Type B pancreatic cell (in vitro differentiated cells): ENCODE measurements around the gene SIGLECL1. TPM values are rescaled to one million over a fixed set of nuclear protein-coding genes. Genes with fewer than 3 reads are reported as not detected.

ENCODE experiments used
- DNase-seq: peaks from one replicate; pipeline ENCODE4 v3.0.0; 2021; ENCODE audit warnings: mixed read lengths; ENCODE audit not compliant: unreplicated experiment; ENCODE audit errors: extremely low spot score
- H3K27ac Mint-ChIP-seq: 2 replicates; pipeline ENCODE4 v1.8.0; 2021; ENCODE audit warnings: mild to moderate bottlenecking, mixed read lengths
- H3K27me3 Mint-ChIP-seq: 2 replicates; pipeline ENCODE4 v1.8.0; 2021; ENCODE audit warnings: mixed read lengths
- H3K36me3 Mint-ChIP-seq: 2 replicates; pipeline ENCODE4 v1.8.0; 2021; ENCODE audit warnings: mixed read lengths
- H3K4me1 Mint-ChIP-seq: one replicate; pipeline ENCODE4 v1.8.0; 2021; ENCODE audit warnings: mixed read lengths; ENCODE audit not compliant: unreplicated experiment
- H3K4me3 Mint-ChIP-seq: 2 replicates; pipeline ENCODE4 v1.8.0; 2021; ENCODE audit warnings: mild to moderate bottlenecking, mixed read lengths
- H3K9me3 Mint-ChIP-seq: 2 replicates; pipeline ENCODE4 v1.8.0; 2021; ENCODE audit warnings: mixed read lengths
- CTCF ChIP-seq: fragments of 200-600 bp; sonication (generic); conservative IDR thresholded peaks from 2 replicates; pipeline ENCODE4 v1.5.0; 2021; ENCODE audit warnings: antibody characterized with exemption, mild to moderate bottlenecking
- microRNA-seq: library from miRNA; unstranded; fragments of <30 nt; microRNA quantifications from one replicate; pipeline ENCODE4, GENCODE V29; 2020
- total RNA-seq: library from RNA; stranded (reverse); gene quantifications from 2 replicates; pipeline ENCODE4 v1.2.1, GENCODE V29; 2021; ENCODE audit warnings: low replicate concordance

Gene SIGLECL1
- total RNA-seq, 1 donor from 2014 or later: not detected

GRCh38 chr19:51317376-51317775 lies 66.5 kb downstream of the SIGLECL1 start:
- H3K4me1 Mint-ChIP-seq: peaks cover 22% of the 10 kb centered on the region
- H3K9me3 Mint-ChIP-seq: no peaks in the 10 kb centered on the region
- no peak for DNase-seq
- no peak for TF ChIP-seq CTCF
- no peak overlapping the region for H3K4me3 Mint-ChIP-seq
- H3K36me3 Mint-ChIP-seq: no peaks in the 10 kb centered on the region
- peaks cover 13% of the 10 kb centered on the region for H3K27me3 Mint-ChIP-seq
- no peak overlapping the region for H3K27ac Mint-ChIP-seq

- Mint-ChIP-seq H3K4me3 (no peak overlapping the region), H3K27me3 (peaks cover 14% of the 10 kb centered on the region), H3K9me3 (no peaks in the 10 kb centered on the region), H3K36me3 (no peaks in the 10 kb centered on the region), H3K4me1 (peaks cover 19% of the 10 kb centered on the region), H3K27ac (no peak overlapping the region)
- no peak for TF ChIP-seq CTCF
- no peak for DNase-seq
Observed at GRCh38 chr19:51317968-51318367, 67.1 kb downstream of the SIGLECL1 start.

Small RNA genes lying within 50 kb of the gene (microRNA-seq; reads per million reads assigned to microRNA genes)
- not detected for gene MIR8074

Other genes starting within 250 kb of the SIGLECL1 start
- 2.6 and 12.0 TPM in 2 replicates for gene KLK8, start 249.5 kb upstream of the SIGLECL1 start, total RNA-seq
- gene KLK10, start 231.4 kb upstream of the SIGLECL1 start, total RNA-seq: 1.8 and 2.2 TPM in 2 replicates
- gene KLK11, start 224.5 kb upstream of the SIGLECL1 start, total RNA-seq: 1.3 and 1.4 TPM in 2 replicates
- gene KLK12, start 216.1 kb upstream of the SIGLECL1 start, total RNA-seq: 0.83 and 1.6 TPM in 2 replicates
- gene KLK13, start 186.0 kb upstream of the SIGLECL1 start, total RNA-seq: 1.5 and 4.7 TPM in 2 replicates
- 0.29 and 0.43 TPM in 2 replicates for gene KLK14, start 168.2 kb upstream of the SIGLECL1 start, total RNA-seq
- gene CTU1, start 142.7 kb upstream of the SIGLECL1 start, total RNA-seq: 8.4 and 9.3 TPM in 2 replicates
- gene SIGLEC9, start 126.2 kb upstream of the SIGLECL1 start, total RNA-seq: not detected in 2 replicates
- gene SIGLEC7, start 108.8 kb upstream of the SIGLECL1 start, total RNA-seq: not detected in 2 replicates
- gene CD33, start 26.0 kb upstream of the SIGLECL1 start, total RNA-seq: not detected in 2 replicates
- gene IGLON5, start 60.6 kb downstream of the SIGLECL1 start, total RNA-seq: 0.33 and 18.0 TPM in 2 replicates
- gene VSIG10L, start 91.1 kb downstream of the SIGLECL1 start, total RNA-seq: 2.4 and 5.9 TPM in 2 replicates
- 76.3 and 81.9 TPM in 2 replicates for gene ETFB, start 115.3 kb downstream of the SIGLECL1 start, total RNA-seq
- gene CLDND2, start 117.9 kb downstream of the SIGLECL1 start, total RNA-seq: 0.97 TPM in 1 of 2 replicates, not detected in the other
- not detected in 2 replicates for gene NKG7, start 121.6 kb downstream of the SIGLECL1 start, total RNA-seq
- gene LIM2, start 136.9 kb downstream of the SIGLECL1 start, total RNA-seq: 19.5 TPM in 1 of 2 replicates, not detected in the other
- gene C19orf84, start 139.5 kb downstream of the SIGLECL1 start, total RNA-seq: 0.43 TPM in 1 of 2 replicates, not detected in the other
- gene SIGLEC10, start 166.6 kb downstream of the SIGLECL1 start, total RNA-seq: not detected in 2 replicates
- not detected in 2 replicates for gene SIGLEC8, start 207.4 kb downstream of the SIGLECL1 start, total RNA-seq
- 0.19 TPM in 1 of 2 replicates, not detected in the other for gene CEACAM18, start 227.5 kb downstream of the SIGLECL1 start, total RNA-seq